OCI-LY7 (cell line): Measurements from ENCODE around the gene FLAD1.

Experiments used
- CTCF ChIP-seq: fragments of 200-600 bp; sonication (generic); conservative IDR thresholded peaks from 2 replicates; pipeline ENCODE4 v1.5.1; 2014; ENCODE audit warnings: mild to moderate bottlenecking, antibody characterized with exemption, low read length, moderate library complexity, mixed read lengths
- EZH2phosphoT487 ChIP-seq: fragments of 200-600 bp; sonication (generic); IDR thresholded peaks from 2 replicates; pipeline ENCODE4 v1.6.1; 2018; ENCODE audit warnings: low read depth, borderline replicate concordance, mild to moderate bottlenecking, mixed run types, antibody characterized with exemption, low read length, moderate library complexity, mixed read lengths

- TF ChIP-seq CTCF (no peak), EZH2phosphoT487 (no peak)
Observed at GRCh38 chr1:155033524-155033923, 50.4 kb downstream of the FLAD1 start, which contains the start of the genes DCST1 and DCST2.
